ENCODE results near the gene PIGO.

The PIGO gene

GRCh38 chr9:35067056-35067455, 29.3 kb downstream of the PIGO start (continued):
- no peak for TF ChIP-seq POU6F1 (CRISPR knock-in tag; IDR thresholded peaks at IDR 0.05; ENCODE audit: borderline replicate concordance, low read depth)
- TF ChIP-seq ESRRG (CRISPR knock-in tag; IDR thresholded peaks at IDR 0.05): no peak
- no peak for TF ChIP-seq TCF4 (CRISPR knock-in tag; IDR thresholded peaks at IDR 0.05; ENCODE audit: borderline replicate concordance)
- TF ChIP-seq, protein P1, sequence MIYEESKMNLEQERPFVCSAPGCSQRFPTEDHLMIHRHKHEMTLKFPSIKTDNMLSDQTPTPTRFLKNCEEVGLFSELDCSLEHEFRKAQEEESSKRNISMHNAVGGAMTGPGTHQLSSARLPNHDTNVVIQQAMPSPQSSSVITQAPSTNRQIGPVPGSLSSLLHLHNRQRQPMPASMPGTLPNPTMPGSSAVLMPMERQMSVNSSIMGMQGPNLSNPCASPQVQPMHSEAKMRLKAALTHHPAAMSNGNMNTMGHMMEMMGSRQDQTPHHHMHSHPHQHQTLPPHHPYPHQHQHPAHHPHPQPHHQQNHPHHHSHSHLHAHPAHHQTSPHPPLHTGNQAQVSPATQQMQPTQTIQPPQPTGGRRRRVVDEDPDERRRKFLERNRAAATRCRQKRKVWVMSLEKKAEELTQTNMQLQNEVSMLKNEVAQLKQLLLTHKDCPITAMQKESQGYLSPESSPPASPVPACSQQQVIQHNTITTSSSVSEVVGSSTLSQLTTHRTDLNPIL (CRISPR knock-in tag; IDR thresholded peaks at IDR 0.05; ENCODE audit: low read depth): no peak
- no peak for TF ChIP-seq OSR1 (CRISPR knock-in tag; IDR thresholded peaks at IDR 0.05)

DNA sequence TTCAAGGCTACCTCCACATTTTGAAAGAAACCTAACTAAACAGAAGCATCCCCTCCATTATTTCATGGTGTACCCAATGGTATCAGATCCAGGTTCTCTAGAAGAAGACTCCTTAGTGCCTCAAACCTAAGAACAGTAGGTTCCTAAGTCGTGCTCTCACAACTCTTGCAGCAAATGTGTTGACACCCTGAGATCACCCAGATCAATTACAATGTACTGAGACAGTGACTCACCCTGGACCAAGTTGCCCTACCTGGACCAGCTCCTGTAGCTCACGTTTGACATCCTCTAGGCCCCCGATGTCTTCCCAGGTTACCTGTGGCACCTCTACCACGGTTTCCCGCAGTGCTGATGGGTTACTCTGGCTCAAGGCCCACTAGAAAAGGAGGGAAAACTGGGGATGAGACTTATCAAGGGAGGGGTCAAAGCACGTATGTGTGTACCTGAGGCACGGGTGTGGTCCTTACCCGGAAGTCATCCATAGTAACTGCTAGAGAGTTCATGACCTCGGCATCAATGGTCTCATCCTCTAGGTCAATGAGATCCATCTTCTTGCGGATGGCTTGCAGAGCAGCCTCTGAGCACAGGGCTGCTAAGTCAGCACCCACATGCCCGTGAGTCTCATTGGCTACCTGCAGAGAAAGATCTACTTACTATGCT, 35.7 kb downstream of the PIGO start:
- no peak for ATAC-seq
- TF ChIP-seq GLIS3 (CRISPR knock-in tag; IDR thresholded peaks at IDR 0.05) (no peak), CSDC2 (CRISPR knock-in tag; IDR thresholded peaks at IDR 0.05) (no peak), TOX (CRISPR knock-in tag; IDR thresholded peaks at IDR 0.05; ENCODE audit: borderline replicate concordance) (no peak), ZNF8 (CRISPR knock-in tag; IDR thresholded peaks at IDR 0.05) (no peak), BACH2 (CRISPR knock-in tag; IDR thresholded peaks at IDR 0.05; ENCODE audit: borderline replicate concordance) (no peak), TCF4 (CRISPR knock-in tag; IDR thresholded peaks at IDR 0.05; ENCODE audit: borderline replicate concordance) (no peak), OSR1 (CRISPR knock-in tag; IDR thresholded peaks at IDR 0.05) (no peak), ZFP30 (CRISPR knock-in tag; IDR thresholded peaks at IDR 0.05) (no peak), SNAI2 (CRISPR knock-in tag; IDR thresholded peaks at IDR 0.05) (no peak)
- TF ChIP-seq, protein P2, sequence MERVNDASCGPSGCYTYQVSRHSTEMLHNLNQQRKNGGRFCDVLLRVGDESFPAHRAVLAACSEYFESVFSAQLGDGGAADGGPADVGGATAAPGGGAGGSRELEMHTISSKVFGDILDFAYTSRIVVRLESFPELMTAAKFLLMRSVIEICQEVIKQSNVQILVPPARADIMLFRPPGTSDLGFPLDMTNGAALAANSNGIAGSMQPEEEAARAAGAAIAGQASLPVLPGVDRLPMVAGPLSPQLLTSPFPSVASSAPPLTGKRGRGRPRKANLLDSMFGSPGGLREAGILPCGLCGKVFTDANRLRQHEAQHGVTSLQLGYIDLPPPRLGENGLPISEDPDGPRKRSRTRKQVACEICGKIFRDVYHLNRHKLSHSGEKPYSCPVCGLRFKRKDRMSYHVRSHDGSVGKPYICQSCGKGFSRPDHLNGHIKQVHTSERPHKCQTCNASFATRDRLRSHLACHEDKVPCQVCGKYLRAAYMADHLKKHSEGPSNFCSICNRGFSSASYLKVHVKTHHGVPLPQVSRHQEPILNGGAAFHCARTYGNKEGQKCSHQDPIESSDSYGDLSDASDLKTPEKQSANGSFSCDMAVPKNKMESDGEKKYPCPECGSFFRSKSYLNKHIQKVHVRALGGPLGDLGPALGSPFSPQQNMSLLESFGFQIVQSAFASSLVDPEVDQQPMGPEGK (CRISPR knock-in tag; IDR thresholded peaks at IDR 0.05; ENCODE audit: borderline replicate concordance): no peak
- TF ChIP-seq, protein P3, sequence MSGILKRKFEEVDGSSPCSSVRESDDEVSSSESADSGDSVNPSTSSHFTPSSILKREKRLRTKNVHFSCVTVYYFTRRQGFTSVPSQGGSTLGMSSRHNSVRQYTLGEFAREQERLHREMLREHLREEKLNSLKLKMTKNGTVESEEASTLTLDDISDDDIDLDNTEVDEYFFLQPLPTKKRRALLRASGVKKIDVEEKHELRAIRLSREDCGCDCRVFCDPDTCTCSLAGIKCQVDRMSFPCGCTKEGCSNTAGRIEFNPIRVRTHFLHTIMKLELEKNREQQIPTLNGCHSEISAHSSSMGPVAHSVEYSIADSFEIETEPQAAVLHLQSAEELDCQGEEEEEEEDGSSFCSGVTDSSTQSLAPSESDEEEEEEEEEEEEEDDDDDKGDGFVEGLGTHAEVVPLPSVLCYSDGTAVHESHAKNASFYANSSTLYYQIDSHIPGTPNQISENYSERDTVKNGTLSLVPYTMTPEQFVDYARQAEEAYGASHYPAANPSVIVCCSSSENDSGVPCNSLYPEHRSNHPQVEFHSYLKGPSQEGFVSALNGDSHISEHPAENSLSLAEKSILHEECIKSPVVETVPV (CRISPR knock-in tag; IDR thresholded peaks at IDR 0.05): no peak

DNA sequence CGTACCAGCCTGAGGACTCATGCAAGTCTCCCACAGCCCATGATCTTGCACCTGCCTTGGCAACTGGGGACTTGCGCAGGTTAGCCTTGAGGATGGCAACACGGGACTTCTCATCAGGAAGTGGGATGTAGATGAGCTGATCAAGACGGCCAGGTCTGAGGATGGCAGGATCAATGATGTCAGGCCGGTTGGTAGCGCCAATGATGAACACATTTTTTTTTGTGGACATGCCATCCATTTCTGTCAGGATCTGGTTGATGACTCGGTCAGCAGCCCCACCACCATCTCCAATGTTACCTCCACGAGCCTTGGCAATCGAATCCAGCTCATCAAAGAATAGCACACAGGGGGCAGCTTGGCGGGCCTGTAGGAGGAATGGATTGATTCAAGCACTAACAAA, 37.0 kb downstream of the PIGO start:
- no peak for TF ChIP-seq ZFP3 (CRISPR knock-in tag; IDR thresholded peaks at IDR 0.05)
- no peak for TF ChIP-seq ZNF70 (CRISPR knock-in tag; IDR thresholded peaks at IDR 0.05)
- no peak for TF ChIP-seq RARB (CRISPR knock-in tag; IDR thresholded peaks at IDR 0.05)
- TF ChIP-seq CSDC2 (CRISPR knock-in tag; IDR thresholded peaks at IDR 0.05): no peak
- no peak for TF ChIP-seq ARNTL (CRISPR knock-in tag; IDR thresholded peaks at IDR 0.05; ENCODE audit: borderline replicate concordance, low read depth)
- ATAC-seq: no peak

GRCh38 chr9:35057271-35057620, 39.1 kb downstream of the PIGO start:
- no peak for ATAC-seq
- TF ChIP-seq, protein P3 (CRISPR knock-in tag; IDR thresholded peaks at IDR 0.05): no peak
- TF ChIP-seq RARB (CRISPR knock-in tag; IDR thresholded peaks at IDR 0.05) (no peak), GLIS3 (CRISPR knock-in tag; IDR thresholded peaks at IDR 0.05) (no peak), POU6F1 (CRISPR knock-in tag; IDR thresholded peaks at IDR 0.05; ENCODE audit: borderline replicate concordance, low read depth) (no peak), SNAI2 (CRISPR knock-in tag; IDR thresholded peaks at IDR 0.05) (no peak), ZNF70 (CRISPR knock-in tag; IDR thresholded peaks at IDR 0.05) (no peak), CSDC2 (CRISPR knock-in tag; IDR thresholded peaks at IDR 0.05) (no peak), ZNF565 (CRISPR knock-in tag; conservative IDR thresholded peaks at IDR 0.05; ENCODE audit: low read depth) (no peak), PPARA (CRISPR knock-in tag; IDR thresholded peaks at IDR 0.05; ENCODE audit: borderline replicate concordance) (no peak), ESRRG (CRISPR knock-in tag; IDR thresholded peaks at IDR 0.05) (no peak), ZC3H10 (CRISPR knock-in tag; IDR thresholded peaks at IDR 0.05) (no peak)
- TF ChIP-seq, protein P2 (CRISPR knock-in tag; IDR thresholded peaks at IDR 0.05; ENCODE audit: borderline replicate concordance): no peak
- TF ChIP-seq, protein P1 (CRISPR knock-in tag; IDR thresholded peaks at IDR 0.05; ENCODE audit: low read depth): no peak
